NAMALWA (cell line): ENCODE measurements around the gene TMEM231.

ENCODE experiments used
- DNase-seq: peaks from one replicate; pipeline ENCODE4 v3.0.0-alpha.2; 2015; ENCODE audit warnings: low spot score

TMEM231 gene

GRCh38 chr16:75488322-75488721, 67.7 kb downstream of the TMEM231 start:
- peak; percentile 17 for DNase-seq
